Effector memory CD8-positive, alpha-beta T cell (primary cell): Measurements from ENCODE around the gene NR5A2.
A peak's percentile ranks its signal among the peaks of the same experiment; 100 is the strongest.
"Not testable (repeated sequence)": the region's sequence is repeated elsewhere in the genome, so short reads cannot be mapped to it uniquely, and the experiment has no call there.

ENCODE experiments used
- ATAC-seq: fragments of 150-1000 bp; cut with Tn5 transposase; replicated peaks from 2 replicates; pipeline ENCODE4 v1.10.0; 2021; ENCODE audit warnings: mild to moderate bottlenecking, moderate library complexity
- DNase-seq, 3 experiments: peaks; one replicate each; pipeline ENCODE4 v3.0.0; 2021
- H3K27ac Mint-ChIP-seq, 2 donors: one replicate each; pipeline ENCODE4 v1.8.0; 2022; ENCODE audit warnings: mild to moderate bottlenecking in 2 of 2, mixed read lengths in 2 of 2, moderate library complexity in 2 of 2
- H3K27me3 Mint-ChIP-seq, 2 donors: one replicate each; pipeline ENCODE4 v1.8.0; 2022; ENCODE audit warnings: mixed read lengths in 2 of 2
- H3K36me3 Mint-ChIP-seq: one replicate; pipeline ENCODE4 v1.8.0; 2022; ENCODE audit warnings: mild to moderate bottlenecking, moderate library complexity, mixed read lengths; ENCODE audit not compliant: insufficient read depth
- H3K4me1 Mint-ChIP-seq, 2 donors: one replicate each; pipeline ENCODE4 v1.8.0; 2022; ENCODE audit warnings: low read depth in 2 of 2, mixed read lengths in 2 of 2
- H3K4me3 Mint-ChIP-seq, 2 donors: one replicate each; pipeline ENCODE4 v1.8.0; 2022; ENCODE audit warnings: mild to moderate bottlenecking in 2 of 2, mixed read lengths in 2 of 2, moderate library complexity in 2 of 2
- H3K9me3 Mint-ChIP-seq, 2 donors: one replicate each; pipeline ENCODE4 v1.8.0; 2022; ENCODE audit warnings: mixed read lengths in 2 of 2

NR5A2 gene

DNA sequence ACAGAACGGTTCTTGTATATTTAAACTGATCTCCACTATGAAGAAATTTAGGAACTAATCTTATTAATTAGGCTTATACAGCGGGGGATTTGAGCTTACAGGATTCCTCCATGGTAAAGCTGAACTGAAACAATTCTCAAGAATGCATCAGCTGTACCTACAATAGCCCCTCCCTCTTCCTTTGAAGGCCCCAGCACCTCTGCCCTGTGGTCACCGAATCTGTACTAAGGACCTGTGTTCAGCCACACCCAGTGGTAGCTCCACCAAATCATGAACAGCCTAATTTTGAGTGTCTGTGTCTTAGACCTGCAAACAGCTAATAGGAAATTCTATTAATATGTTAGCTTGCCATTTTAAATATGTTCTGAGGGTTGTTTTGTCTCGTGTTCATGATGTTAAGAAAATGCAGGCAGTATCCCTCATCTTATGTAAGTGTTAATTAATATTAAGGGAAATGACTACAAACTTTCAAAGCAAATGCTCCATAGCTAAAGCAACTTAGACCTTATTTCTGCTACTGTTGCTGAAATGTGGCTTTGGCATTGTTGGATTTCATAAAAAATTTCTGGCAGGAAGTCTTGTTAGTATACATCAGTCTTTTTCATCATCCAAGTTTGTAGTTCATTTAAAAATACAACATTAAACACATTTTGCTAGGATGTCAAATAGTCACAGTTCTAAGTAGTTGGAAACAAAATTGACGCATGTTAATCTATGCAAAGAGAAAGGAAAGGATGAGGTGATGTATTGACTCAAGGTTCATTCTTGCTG lies 147.2 kb downstream of the NR5A2 start:
- no peak overlapping the region for H3K27ac Mint-ChIP-seq
- no peaks in the 10 kb centered on the region for H3K9me3 Mint-ChIP-seq
- no peak for ATAC-seq

GRCh38 chr1:200176181-200176580 lies 148.7 kb downstream of the NR5A2 start:
- no peaks in the 10 kb centered on the region for H3K36me3 Mint-ChIP-seq
- H3K4me1 Mint-ChIP-seq, result peaks cover 0 to 1% of the 10 kb centered on the region in 2 donors
- H3K27ac Mint-ChIP-seq, result no peak overlapping the region
- H3K4me3 Mint-ChIP-seq, result no peak overlapping the region
- no peaks in the 10 kb centered on the region for H3K9me3 Mint-ChIP-seq
- peaks cover 13 to 41% of the 10 kb centered on the region in 2 donors for H3K27me3 Mint-ChIP-seq
- no peak for DNase-seq
- ATAC-seq, result no peak

More for the DNA sequence above, 147.2 kb downstream of the NR5A2 start:
- Mint-ChIP-seq H3K4me1 (peaks cover 0 to 1% of the 10 kb centered on the region in 2 donors), H3K4me3 (no peak overlapping the region), H3K36me3 (no peaks in the 10 kb centered on the region), H3K27me3 (peaks cover 7 to 36% of the 10 kb centered on the region in 2 donors)
- no peak for DNase-seq

DNA sequence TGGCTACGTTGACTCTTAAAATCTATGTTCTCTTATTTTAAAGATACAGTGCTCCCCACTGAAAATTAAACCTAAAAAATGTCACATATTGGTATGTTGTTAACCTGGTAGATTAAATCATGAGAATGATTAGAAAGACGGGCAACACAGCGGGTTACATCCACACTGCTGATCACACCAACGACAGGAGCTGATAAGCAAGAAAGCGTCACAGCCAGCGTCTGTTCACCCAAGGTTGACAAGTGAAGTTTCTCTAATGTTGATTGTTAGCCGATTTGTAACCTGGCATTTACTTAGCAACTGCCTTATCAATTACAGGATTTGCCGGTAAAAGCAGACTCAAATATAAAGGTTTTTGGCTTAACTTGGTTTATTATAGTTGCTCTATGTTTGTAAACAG lies 149.3 kb downstream of the NR5A2 start:
- H3K27me3 Mint-ChIP-seq, result peaks cover 18 to 47% of the 10 kb centered on the region in 2 donors
- no peaks in the 10 kb centered on the region for H3K36me3 Mint-ChIP-seq
- no peak for DNase-seq
- no peak overlapping the region for H3K27ac Mint-ChIP-seq
- no peak for ATAC-seq
- H3K9me3 Mint-ChIP-seq, result no peaks in the 10 kb centered on the region
- H3K4me1 Mint-ChIP-seq, result peaks cover 0 to 1% of the 10 kb centered on the region in 2 donors
- H3K4me3 Mint-ChIP-seq, result no peak overlapping the region

- Mint-ChIP-seq H3K4me3 (no peak overlapping the region), H3K27me3 (peaks cover 24 to 44% of the 10 kb centered on the region in 2 donors), H3K36me3 (no peaks in the 10 kb centered on the region), H3K4me1 (peaks cover 0 to 3% of the 10 kb centered on the region in 2 donors), H3K27ac (no peak overlapping the region), H3K9me3 (no peaks in the 10 kb centered on the region)
- DNase-seq, result no peak
- no peak for ATAC-seq
Observed at GRCh38 chr1:200178340-200178739, 150.8 kb downstream of the NR5A2 start.

DNA sequence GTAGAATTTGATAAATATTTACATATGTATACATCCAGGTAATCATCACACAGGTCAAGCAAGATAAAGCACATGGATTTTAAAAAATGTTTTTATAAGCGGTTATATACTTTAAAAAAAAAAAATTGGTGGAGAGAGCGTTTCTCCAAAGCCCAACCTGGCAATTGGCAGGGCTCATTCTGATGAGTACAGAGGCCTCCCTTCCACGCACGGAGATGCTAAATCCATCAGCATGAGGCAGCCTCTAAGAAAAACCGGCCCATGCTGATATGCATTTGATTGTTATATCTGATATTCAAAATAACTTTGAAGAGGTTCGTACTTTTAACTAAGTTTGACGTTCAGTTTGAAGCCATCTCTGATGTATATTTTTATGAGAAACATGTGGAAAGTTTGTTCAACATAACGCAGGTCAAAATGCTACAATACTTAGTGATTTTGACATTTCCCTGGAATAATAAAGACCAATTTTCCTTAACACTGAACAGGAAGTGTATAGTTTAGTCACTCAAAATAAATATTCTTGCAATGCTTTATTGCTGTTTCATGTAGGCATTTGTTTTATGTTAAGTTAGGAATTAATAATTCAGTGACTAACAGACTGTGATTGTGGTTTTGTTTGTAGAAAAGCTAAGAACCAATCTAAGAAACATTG lies 151.7 kb downstream of the NR5A2 start:
- H3K4me1 Mint-ChIP-seq, result peaks cover 0 to 3% of the 10 kb centered on the region in 2 donors
- H3K9me3 Mint-ChIP-seq, result no peaks in the 10 kb centered on the region
- H3K4me3 Mint-ChIP-seq, result no peak overlapping the region
- H3K27me3 Mint-ChIP-seq, result peaks cover 24 to 47% of the 10 kb centered on the region in 2 donors
- no peaks in the 10 kb centered on the region for H3K36me3 Mint-ChIP-seq
- H3K27ac Mint-ChIP-seq, result no peak overlapping the region
- DNase-seq, result no peak
- no peak for ATAC-seq

- peaks cover 28 to 50% of the 10 kb centered on the region in 2 donors for H3K27me3 Mint-ChIP-seq
- peaks cover 0 to 2% of the 10 kb centered on the region in 2 donors for H3K4me1 Mint-ChIP-seq
- H3K4me3 Mint-ChIP-seq, result no peak overlapping the region
- no peaks in the 10 kb centered on the region for H3K36me3 Mint-ChIP-seq
- ATAC-seq, result no peak
- H3K27ac Mint-ChIP-seq, result no peak overlapping the region
- no peak for DNase-seq
- no peaks in the 10 kb centered on the region for H3K9me3 Mint-ChIP-seq
Observed at GRCh38 chr1:200179781-200180160, 152.3 kb downstream of the NR5A2 start.

- Mint-ChIP-seq H3K27ac (peak overlapping the region in 1 of 2 donors; percentile 18), H3K27me3 (peaks cover 34 to 56% of the 10 kb centered on the region in 2 donors), H3K36me3 (no peaks in the 10 kb centered on the region), H3K4me1 (peaks cover 0 to 2% of the 10 kb centered on the region in 2 donors), H3K4me3 (no peak overlapping the region), H3K9me3 (no peaks in the 10 kb centered on the region)
- ATAC-seq (no peak), DNase-seq (no peak)
Observed at GRCh38 chr1:200180821-200181220, 153.3 kb downstream of the NR5A2 start.

- Mint-ChIP-seq H3K27me3 (peaks cover 43 to 66% of the 10 kb centered on the region in 2 donors), H3K36me3 (no peaks in the 10 kb centered on the region), H3K27ac (no peak overlapping the region), H3K4me3 (no peak overlapping the region), H3K9me3 (no peaks in the 10 kb centered on the region), H3K4me1 (peaks cover 0 to 2% of the 10 kb centered on the region in 2 donors)
- ATAC-seq, result no peak
- no peak for DNase-seq
Observed at GRCh38 chr1:200181861-200182260, 154.4 kb downstream of the NR5A2 start.

GRCh38 chr1:200182701-200183100 lies 155.2 kb downstream of the NR5A2 start:
- Mint-ChIP-seq H3K36me3 (no peaks in the 10 kb centered on the region), H3K27ac (no peak overlapping the region), H3K4me1 (peaks cover 0 to 2% of the 10 kb centered on the region in 2 donors), H3K27me3 (peaks cover 43 to 73% of the 10 kb centered on the region in 2 donors), H3K4me3 (no peak overlapping the region), H3K9me3 (no peaks in the 10 kb centered on the region)
- no peak for DNase-seq
- ATAC-seq, result no peak

GRCh38 chr1:200183637-200184036 lies 156.1 kb downstream of the NR5A2 start:
- DNase-seq (no peak), ATAC-seq (no peak)
- Mint-ChIP-seq H3K4me3 (no peak overlapping the region), H3K4me1 (peaks cover 0 to 2% of the 10 kb centered on the region in 2 donors), H3K27me3 (peaks cover 49 to 81% of the 10 kb centered on the region in 2 donors), H3K9me3 (no peaks in the 10 kb centered on the region), H3K36me3 (no peaks in the 10 kb centered on the region), H3K27ac (no peak overlapping the region)

DNA sequence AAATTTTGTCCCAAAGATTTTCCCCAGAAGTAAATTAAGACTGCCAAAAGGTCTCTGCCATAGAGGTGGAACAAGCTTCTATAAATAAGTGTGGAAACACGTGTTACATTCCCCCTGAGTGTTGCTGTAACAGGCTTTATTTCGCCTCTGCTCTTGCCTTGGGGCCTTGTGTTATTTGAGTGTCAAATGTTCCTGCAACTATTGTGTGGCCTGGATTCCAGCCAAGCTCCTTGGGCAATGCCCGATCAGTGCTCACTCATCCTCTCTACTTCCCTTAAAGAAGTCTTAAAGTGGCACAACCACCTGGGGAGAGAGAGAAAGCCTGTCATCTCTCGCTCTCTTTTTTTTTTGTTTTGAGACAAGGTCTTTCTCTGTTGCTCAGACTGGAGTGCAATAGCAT lies 156.7 kb downstream of the NR5A2 start:
- Mint-ChIP-seq H3K9me3 (no peaks in the 10 kb centered on the region), H3K4me3 (no peak overlapping the region), H3K27ac (no peak overlapping the region), H3K36me3 (no peaks in the 10 kb centered on the region), H3K4me1 (peaks cover 0 to 2% of the 10 kb centered on the region in 2 donors), H3K27me3 (peaks cover 49 to 82% of the 10 kb centered on the region in 2 donors)
- ATAC-seq, result no peak
- DNase-seq, result no peak

GRCh38 chr1:200185191-200185590 lies 157.7 kb downstream of the NR5A2 start:
- not testable (repeated sequence) for DNase-seq, H3K4me3 Mint-ChIP-seq, ATAC-seq, H3K27ac Mint-ChIP-seq, H3K9me3 Mint-ChIP-seq, H3K4me1 Mint-ChIP-seq, H3K36me3 Mint-ChIP-seq
- H3K27me3 Mint-ChIP-seq, result peaks cover 46 to 72% of the 10 kb centered on the region in 2 donors

GRCh38 chr1:200187332-200187731 lies 159.8 kb downstream of the NR5A2 start:
- DNase-seq, H3K4me3 Mint-ChIP-seq, ATAC-seq: not testable (repeated sequence)

GRCh38 chr1:200191993-200192392 lies 164.5 kb downstream of the NR5A2 start:
- no peak overlapping the region for H3K27ac Mint-ChIP-seq

More at GRCh38 chr1:200187332-200187731, 159.8 kb downstream of the NR5A2 start:
- not testable (repeated sequence) for H3K27ac Mint-ChIP-seq, H3K4me1 Mint-ChIP-seq, H3K9me3 Mint-ChIP-seq, H3K36me3 Mint-ChIP-seq
- peaks cover 31 to 53% of the 10 kb centered on the region in 2 donors for H3K27me3 Mint-ChIP-seq

More at GRCh38 chr1:200191993-200192392, 164.5 kb downstream of the NR5A2 start:
- DNase-seq (no peak), ATAC-seq (no peak)
- Mint-ChIP-seq H3K4me3 (no peak overlapping the region), H3K4me1 (no peaks in the 10 kb centered on the region), H3K27me3 (peaks cover 12 to 31% of the 10 kb centered on the region in 2 donors), H3K9me3 (no peaks in the 10 kb centered on the region), H3K36me3 (no peaks in the 10 kb centered on the region)
